Sigmoid colon (tissue), 4 donors: ENCODE data around the gene MSTN.

Experiments
- CTCF ChIP-seq, 4 experiments: fragments of 450-650 bp in 3 of 4; fragments of 200-600 bp in 1 of 4; IDR thresholded peaks; one replicate each; pipeline ENCODE4 v1.5.1; 2016 to 2019; ENCODE audit warnings: antibody characterized with exemption in 4 of 4, mild to moderate bottlenecking in 3 of 4, moderate library complexity in 2 of 4
- EP300 ChIP-seq, 4 donors: sonication (generic); formaldehyde crosslinking; IDR thresholded peaks; one replicate each; pipeline ENCODE4 v1.6.1; 2017; ENCODE audit warnings: antibody characterized with exemption in 4 of 4
- POLR2A ChIP-seq, 2 donors: fragments of 450-650 bp; IDR thresholded peaks; one replicate each; pipeline ENCODE4 v1.6.1; 2016; ENCODE audit warnings: antibody characterized with exemption in 2 of 2, mild to moderate bottlenecking in 2 of 2, moderate library complexity in 2 of 2
- POLR2AphosphoS5 ChIP-seq, 4 donors: sonication (generic); formaldehyde crosslinking; IDR thresholded peaks; one replicate each; pipeline ENCODE4 v1.6.1; 2017; ENCODE audit warnings: antibody characterized with exemption in 4 of 4

GRCh38 chr2:190097115-190097514, 34.6 kb upstream of the MSTN start:
- TF ChIP-seq POLR2A (IDR thresholded peaks at IDR 0.05) (no peak), CTCF (IDR thresholded peaks at IDR 0.05) (no peak), EP300 (IDR thresholded peaks at IDR 0.05) (no peak), POLR2AphosphoS5 (IDR thresholded peaks at IDR 0.05) (no peak)
